CD4-positive, alpha-beta T cell treated with Interleukin-15 for 1 hour (primary cell): ENCODE results near the gene LAD1.

Experiments
- DNase-seq: peaks from one replicate; pipeline ENCODE4 v3.0.0-alpha.2; 2020

Gene LAD1

GRCh38 chr1:201389051-201389450 lies 10.1 kb downstream of the LAD1 start:
- DNase-seq = no peak

- DNase-seq = no peak
Measured at GRCh38 chr1:201386208-201386607, 12.9 kb downstream of the LAD1 start.

- DNase-seq = no peak
Measured at GRCh38 chr1:201385299-201385891, 13.7 kb downstream of the LAD1 start.

GRCh38 chr1:201384406-201384782 lies 14.7 kb downstream of the LAD1 start:
- no peak for DNase-seq

- no peak for DNase-seq
Measured at GRCh38 chr1:201383647-201384405, 15.3 kb downstream of the LAD1 start.

GRCh38 chr1:201381130-201381529 lies 18.0 kb downstream of the LAD1 start:
- no peak for DNase-seq

GRCh38 chr1:201379733-201380242 lies 19.3 kb downstream of the LAD1 start:
- no peak for DNase-seq

GRCh38 chr1:201378804-201379203 lies 20.3 kb downstream of the LAD1 start:
- no peak for DNase-seq

- no peak for DNase-seq
Measured at GRCh38 chr1:201377611-201378092, 21.5 kb downstream of the LAD1 start, which contains the start of gene TNNT2. Gene TNNT2, minus strand, starts transcription at chr1:201377680. Its CDS starts 4,426 bp downstream, at chr1:201373254.

- DNase-seq = no peak
Measured at GRCh38 chr1:201376464-201377374, 22.4 kb downstream of the LAD1 start.

- no peak for DNase-seq
Measured at GRCh38 chr1:201376107-201376463, 23.0 kb downstream of the LAD1 start.

GRCh38 chr1:201375169-201375568 lies 24.0 kb downstream of the LAD1 start:
- DNase-seq = no peak

GRCh38 chr1:201374364-201374763 lies 24.8 kb downstream of the LAD1 start:
- no peak for DNase-seq

- no peak for DNase-seq
Measured at GRCh38 chr1:201371792-201372191, 27.3 kb downstream of the LAD1 start.

GRCh38 chr1:201371276-201371675 lies 27.8 kb downstream of the LAD1 start:
- no peak for DNase-seq

- no peak for DNase-seq
Measured at GRCh38 chr1:201370500-201370899, 28.6 kb downstream of the LAD1 start.

GRCh38 chr1:201369209-201369608 lies 29.9 kb downstream of the LAD1 start:
- no peak for DNase-seq

GRCh38 chr1:201366696-201367095 lies 32.4 kb downstream of the LAD1 start:
- no peak for DNase-seq

- DNase-seq = no peak
Measured at GRCh38 chr1:201365251-201365650, 33.9 kb downstream of the LAD1 start.

- DNase-seq = no peak
Measured at GRCh38 chr1:201364808-201365105, 34.4 kb downstream of the LAD1 start.

- DNase-seq = no peak
Measured at GRCh38 chr1:201363467-201363866, 35.7 kb downstream of the LAD1 start.

- DNase-seq = no peak
Measured at GRCh38 chr1:201362906-201363305, 36.2 kb downstream of the LAD1 start.
